Uterus (tissue), 4 donors: ENCODE results near the gene DNAH6. TPM values are rescaled to one million over a fixed set of nuclear protein-coding genes. Genes with fewer than 3 reads are reported as not detected.

Source experiments
- DNase-seq, 2 donors: peaks; one replicate each; pipeline ENCODE4 v3.0.0-alpha.2; 2019 to 2020
- H3K27ac ChIP-seq, 2 donors: fragments of 200-600 bp; sonication (generic); 1 replicate in 1 of 2; 2 replicates in 1 of 2; pipeline ENCODE4 v1.5.1; 2016 to 2018
- H3K27me3 ChIP-seq, 2 donors: fragments of 200-600 bp; sonication (generic); one replicate each; pipeline ENCODE4 v1.5.1; 2018 to 2019; ENCODE audit warnings: control low read depth in 1 of 2
- H3K36me3 ChIP-seq, 2 donors: fragments of 200-600 bp; sonication (generic); one replicate each; pipeline ENCODE4 v1.5.1; 2019; ENCODE audit warnings: control low read depth in 1 of 2
- H3K4me1 ChIP-seq, 2 donors: fragments of 200-600 bp; sonication (generic); one replicate each; pipeline ENCODE4 v1.5.1; 2018 to 2019; ENCODE audit warnings: control low read depth in 1 of 2
- H3K4me3 ChIP-seq, 2 donors: fragments of 200-600 bp; sonication (generic); 1 replicate in 1 of 2; 2 replicates in 1 of 2; pipeline ENCODE4 v1.5.1; 2018 to 2019; ENCODE audit warnings: mild to moderate bottlenecking in 1 of 2
- H3K9me3 ChIP-seq, 2 donors: fragments of 200-600 bp; sonication (generic); one replicate each; pipeline ENCODE4 v1.5.1; 2019; ENCODE audit warnings: control low read depth in 1 of 2
- CTCF ChIP-seq, 4 experiments: fragments of 200-600 bp in 2 of 4; fragments of 450-650 bp in 2 of 4; sonication (generic) in 2 of 4; IDR thresholded peaks; one replicate each; pipeline ENCODE4 v1.5.1; 2016 to 2019; ENCODE audit warnings: antibody characterized with exemption in 4 of 4, mild to moderate bottlenecking in 2 of 4, moderate library complexity in 1 of 4
- POLR2A ChIP-seq, 2 donors: fragments of 450-650 bp; IDR thresholded peaks; one replicate each; pipeline ENCODE4 v1.6.1; 2016; ENCODE audit warnings: antibody characterized with exemption in 2 of 2, mild to moderate bottlenecking in 1 of 2, moderate library complexity in 1 of 2
- intact Hi-C: fragments of 100-400 bp; cut with DNase I; formaldehyde crosslinking; loops from one replicate; pipeline ENCODE4 v1.15.1; 2023; ENCODE audit warnings: low total_unique reads
- total RNA-seq, 4 donors: library from RNA; depleted of rRNA in 3 of 4; stranded (reverse); fragments of >200 nt in 3 of 4; gene quantifications; one replicate each; pipeline versions ENCODE4 v1.1.0 to v1.2.4, GENCODE V29; 2014 to 2023
- donor health status: DM: yes; HTN: yes; CAD: no.

The DNAH6 gene
- total RNA-seq, 4 donors from 2014 or later: 1.0 to 8.4 (median 2.7) TPM

DNA sequence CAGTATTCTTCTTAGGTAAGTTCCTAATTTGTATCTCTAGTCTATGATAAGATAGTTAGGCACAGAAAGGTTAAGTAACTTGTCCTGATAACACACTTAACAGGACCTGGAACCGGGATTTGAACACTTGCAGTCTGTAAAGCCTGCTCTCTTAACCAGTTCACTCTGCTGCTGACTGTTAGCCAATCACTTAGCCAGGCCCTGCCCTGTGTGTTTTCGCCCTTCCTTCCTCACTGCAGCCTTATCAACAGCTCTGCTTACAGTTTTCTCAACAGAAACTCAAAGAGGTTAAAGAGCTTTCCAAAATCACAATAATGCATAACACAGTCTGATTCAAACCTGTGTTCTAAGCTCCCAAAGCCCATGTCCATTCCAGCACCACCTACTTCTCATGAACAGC is 212.9 kb downstream of the DNAH6 start:
- Histone ChIP-seq H3K4me3 (no peak overlapping the region), H3K4me1 (no peaks in the 10 kb centered on the region), H3K27ac (no peak overlapping the region), H3K36me3 (no peaks in the 10 kb centered on the region), H3K27me3 (no peaks in the 10 kb centered on the region), H3K9me3 (no peaks in the 10 kb centered on the region)
- DNase-seq: no peak
- intact Hi-C loops: no loop called here
- no peak for TF ChIP-seq CTCF (IDR thresholded peaks at IDR 0.05)
- no peak for TF ChIP-seq POLR2A (IDR thresholded peaks at IDR 0.05)

DNA sequence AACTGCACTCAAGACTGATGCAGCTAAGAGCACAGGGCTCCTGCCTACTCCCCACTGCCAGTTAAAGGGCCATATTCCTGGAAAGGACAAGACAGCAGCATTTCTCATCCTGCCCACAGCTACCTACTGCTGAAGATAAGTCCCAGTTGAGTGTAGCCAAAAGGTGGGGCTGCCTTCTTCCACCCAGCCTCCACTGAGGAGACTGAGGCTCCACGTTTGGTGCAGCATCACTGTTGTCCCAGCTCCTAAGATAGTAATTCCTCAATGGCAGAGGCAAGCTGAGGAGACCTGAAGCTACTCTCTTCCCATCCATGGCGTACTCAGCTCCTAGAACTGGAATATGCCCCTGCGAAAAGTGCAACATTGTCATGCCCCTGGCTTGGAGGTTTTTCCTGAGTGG is 214.9 kb downstream of the DNAH6 start:
- Histone ChIP-seq H3K27me3 (no peaks in the 10 kb centered on the region), H3K9me3 (no peaks in the 10 kb centered on the region), H3K27ac (no peak overlapping the region), H3K4me1 (no peaks in the 10 kb centered on the region), H3K4me3 (no peak overlapping the region), H3K36me3 (no peaks in the 10 kb centered on the region)
- DNase-seq: no peak
- TF ChIP-seq POLR2A (IDR thresholded peaks at IDR 0.05) (no peak), CTCF (IDR thresholded peaks at IDR 0.05) (no peak)
- intact Hi-C loops: no loop called here

- Histone ChIP-seq H3K36me3 (no peaks in the 10 kb centered on the region), H3K27ac (no peak overlapping the region), H3K9me3 (no peaks in the 10 kb centered on the region), H3K4me3 (no peak overlapping the region), H3K27me3 (no peaks in the 10 kb centered on the region), H3K4me1 (no peaks in the 10 kb centered on the region)
- no peak for TF ChIP-seq CTCF (IDR thresholded peaks at IDR 0.05)
- no peak for TF ChIP-seq POLR2A (IDR thresholded peaks at IDR 0.05)
- intact Hi-C loops: no loop called here
- no peak for DNase-seq
These were observed 216.8 kb downstream of the DNAH6 start for GRCh38 chr2:84732897-84733778.

GRCh38 chr2:84735389-84735788 is 219.1 kb downstream of the DNAH6 start:
- Histone ChIP-seq H3K4me3 (no peak overlapping the region), H3K27ac (no peak overlapping the region), H3K4me1 (no peaks in the 10 kb centered on the region), H3K36me3 (no peaks in the 10 kb centered on the region), H3K9me3 (no peaks in the 10 kb centered on the region), H3K27me3 (no peaks in the 10 kb centered on the region)
- no peak for DNase-seq
- TF ChIP-seq POLR2A (IDR thresholded peaks at IDR 0.05) (no peak), CTCF (IDR thresholded peaks at IDR 0.05) (no peak)
- intact Hi-C loops: no loop called here

- Histone ChIP-seq H3K4me3 (no peak overlapping the region), H3K27ac (no peak overlapping the region), H3K36me3 (no peaks in the 10 kb centered on the region), H3K4me1 (no peaks in the 10 kb centered on the region), H3K27me3 (no peaks in the 10 kb centered on the region), H3K9me3 (no peaks in the 10 kb centered on the region)
- DNase-seq: no peak
- TF ChIP-seq CTCF (IDR thresholded peaks at IDR 0.05): no peak
- no peak for TF ChIP-seq POLR2A (IDR thresholded peaks at IDR 0.05)
- intact Hi-C loops: no loop called here
These were observed 225.0 kb downstream of the DNAH6 start for GRCh38 chr2:84741182-84741822.
